Neural cell (in vitro differentiated cells): ENCODE measurements around the gene SSBP3. TPM values are rescaled to one million over a fixed set of nuclear protein-coding genes. Genes with fewer than 3 reads are reported as not detected.

ENCODE experiments used
- H2AFZ ChIP-seq: fragments of 200-600, 300-800 bp; sonication (generic), shearing (Covaris generic); 2 replicates; pipeline ENCODE4 v1.6.0; 2014; ENCODE audit warnings: low read depth, mild to moderate bottlenecking, antibody characterized with exemption, low read length, moderate library complexity
- H3F3A ChIP-seq: fragments of 200-600 bp; shearing (Covaris generic); 2 replicates; pipeline ENCODE4 v1.6.1; 2016; ENCODE audit warnings: mild to moderate bottlenecking, moderate library complexity, mixed read lengths, antibody characterized with exemption, low read length; ENCODE audit not compliant: insufficient read depth, poor library complexity, severe bottlenecking
- H3K27ac ChIP-seq: fragments of 200-600, 300-800 bp; sonication (generic), shearing (Covaris generic); 2 replicates; pipeline ENCODE4 v1.5.1; 2014; ENCODE audit warnings: mild to moderate bottlenecking, low read length, moderate library complexity
- H3K27me3 ChIP-seq: fragments of 300-800, 200-600 bp; sonication (generic), shearing (Covaris generic); 2 replicates; pipeline ENCODE4 v1.6.0; 2014; ENCODE audit warnings: mild to moderate bottlenecking, low read depth, low read length, moderate library complexity; ENCODE audit not compliant: insufficient read depth
- H3K36me3 ChIP-seq: fragments of 300-800, 200-600 bp; sonication (generic), shearing (Covaris generic); 2 replicates; pipeline ENCODE4 v1.5.1; 2014; ENCODE audit warnings: mild to moderate bottlenecking, antibody characterized with exemption, low read length, moderate library complexity; ENCODE audit not compliant: insufficient read depth
- H3K4me2 ChIP-seq: fragments of 300-800, 200-600 bp; sonication (generic), shearing (Covaris generic); 2 replicates; pipeline ENCODE4 v1.6.0; 2014; ENCODE audit warnings: mild to moderate bottlenecking, low read length
- H3K4me3 ChIP-seq: fragments of 300-800, 200-600 bp; sonication (generic), shearing (Covaris generic); 2 replicates; pipeline ENCODE4 v1.5.1; 2014; ENCODE audit warnings: mild to moderate bottlenecking, low read length, moderate library complexity
- H3K79me2 ChIP-seq: fragments of 200-600 bp; shearing (Covaris generic); replicated peaks from 2 replicates; pipeline ENCODE4 v1.6.0; 2014; ENCODE audit warnings: mild to moderate bottlenecking, low read length, moderate library complexity; ENCODE audit not compliant: insufficient read depth
- H3K9ac ChIP-seq: fragments of 300-800, 200-600 bp; sonication (generic), shearing (Covaris generic); 2 replicates; pipeline ENCODE4 v1.6.1; 2016; ENCODE audit warnings: mild to moderate bottlenecking, low read length, mixed read lengths
- H3K9me2 ChIP-seq: fragments of 200-600 bp; shearing (Covaris generic); 2 replicates; pipeline ENCODE4 v1.6.1; 2016; ENCODE audit warnings: mild to moderate bottlenecking, low read length, mixed read lengths; ENCODE audit not compliant: insufficient read depth
- H3K9me3 ChIP-seq: fragments of 200-600, 300-800 bp; sonication (generic), shearing (Covaris generic); 2 replicates; pipeline ENCODE4 v1.6.1; 2016; ENCODE audit warnings: mild to moderate bottlenecking, mixed run types, low read length, moderate library complexity, mixed read lengths
- H4K20me1 ChIP-seq: fragments of 200-600 bp; shearing (Covaris generic); 2 replicates; pipeline ENCODE4 v1.6.1; 2016; ENCODE audit warnings: mild to moderate bottlenecking, mixed run types; ENCODE audit not compliant: insufficient read depth
- CTCF ChIP-seq: fragments of 450-650 bp; IDR thresholded peaks from 2 replicates; pipeline ENCODE4 v1.5.1; 2014; ENCODE audit warnings: antibody characterized with exemption, mild to moderate bottlenecking, moderate library complexity; ENCODE audit not compliant: poor library complexity, severe bottlenecking
- EP300 ChIP-seq: fragments of 450-650 bp; conservative IDR thresholded peaks from 2 replicates; pipeline ENCODE4 v1.6.1; 2014; ENCODE audit warnings: antibody characterized with exemption, mild to moderate bottlenecking, moderate library complexity; ENCODE audit not compliant: poor library complexity, severe bottlenecking
- EZH2 ChIP-seq: fragments of 200-600, 300-800 bp; shearing (Covaris generic), sonication (generic); IDR thresholded peaks from 2 replicates; pipeline ENCODE4 v1.6.1; 2014; ENCODE audit warnings: antibody characterized with exemption, low read length, borderline replicate concordance, mild to moderate bottlenecking; ENCODE audit not compliant: insufficient read depth, poor library complexity, severe bottlenecking
- MXI1 ChIP-seq: fragments of 450-650 bp; conservative IDR thresholded peaks from 2 replicates; pipeline ENCODE4 v1.6.1; 2014; ENCODE audit warnings: antibody characterized with exemption, mild to moderate bottlenecking; ENCODE audit not compliant: poor library complexity, severe bottlenecking
- POLR2AphosphoS5 ChIP-seq: IDR thresholded peaks from 2 replicates; pipeline ENCODE4 v1.6.1; 2012
- RAD21 ChIP-seq: fragments of 450-650 bp; conservative IDR thresholded peaks from 2 replicates; pipeline ENCODE4 v1.6.1; 2014; ENCODE audit warnings: antibody characterized with exemption, mild to moderate bottlenecking, moderate library complexity
- REST ChIP-seq: IDR thresholded peaks from 2 replicates; pipeline ENCODE4 v1.6.1; 2012; ENCODE audit warnings: borderline replicate concordance
- SMC3 ChIP-seq: fragments of 450-650 bp; conservative IDR thresholded peaks from 2 replicates; pipeline ENCODE4 v1.6.1; 2014; ENCODE audit warnings: antibody characterized with exemption, mild to moderate bottlenecking, moderate library complexity; ENCODE audit not compliant: poor library complexity
- TAF1 ChIP-seq: IDR thresholded peaks from 2 replicates; pipeline ENCODE4 v1.6.1; 2012; ENCODE audit warnings: low read depth
- polyA plus RNA-seq: library from polyadenylated mRNA; depleted of rRNA; stranded (reverse); fragments of >200 nt; gene quantifications from 2 replicates; pipeline ENCODE4 v1.2.3, GENCODE V29; 2014

The SSBP3 gene
- polyA plus RNA-seq, 1 donor from 2014 or later, result 77.4 TPM

- H4K20me1 ChIP-seq, result peaks cover 6% of the 10 kb centered on the region
- H3K9me3 ChIP-seq, result no peaks in the 10 kb centered on the region
- no peak overlapping the region for H3K27ac ChIP-seq
- H3K9me2 ChIP-seq, result no peaks in the 10 kb centered on the region
- H3K27me3 ChIP-seq, result no peaks in the 10 kb centered on the region
- H2AFZ ChIP-seq, result no peak overlapping the region
- H3K9ac ChIP-seq, result no peak overlapping the region
- TF ChIP-seq MXI1 (no peak), SMC3 (no peak), TAF1 (no peak), REST (no peak), POLR2AphosphoS5 (no peak), EP300 (no peak), CTCF (no peak), EZH2 (no peak), RAD21 (no peak)
- H3F3A ChIP-seq, result no peaks in the 10 kb centered on the region
- no peak overlapping the region for H3K4me2 ChIP-seq
- no peak overlapping the region for H3K4me3 ChIP-seq
- peaks cover 95% of the 10 kb centered on the region for H3K79me2 ChIP-seq
- H3K36me3 ChIP-seq, result no peaks in the 10 kb centered on the region
These were observed 41.2 kb downstream of the SSBP3 start for GRCh38 chr1:54364995-54365394.

DNA sequence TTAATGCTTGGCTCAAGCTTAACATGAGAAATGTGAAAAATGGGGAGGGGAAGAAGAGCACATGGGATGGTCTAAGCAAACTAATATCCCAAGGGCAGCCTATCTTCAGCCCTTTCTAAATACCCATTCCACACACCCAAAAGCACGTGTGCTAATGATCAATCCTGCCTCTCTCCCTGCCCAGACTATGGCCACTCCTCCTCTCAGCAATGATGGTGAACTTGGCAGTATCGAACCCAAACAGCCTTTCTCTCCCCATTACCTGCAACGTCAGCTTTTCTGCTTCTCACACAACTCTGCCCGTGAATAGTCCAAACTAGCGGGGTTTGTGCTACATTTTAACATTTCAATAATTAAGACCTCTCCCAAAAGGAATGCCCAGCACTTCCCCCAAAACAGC lies 41.6 kb downstream of the SSBP3 start:
- Histone ChIP-seq H3K9me3 (no peaks in the 10 kb centered on the region), H3K79me2 (peaks cover 96% of the 10 kb centered on the region), H4K20me1 (peaks cover 9% of the 10 kb centered on the region), H3K36me3 (no peaks in the 10 kb centered on the region), H3K9me2 (no peaks in the 10 kb centered on the region), H2AFZ (no peak overlapping the region), H3K27ac (no peak overlapping the region), H3K4me2 (no peak overlapping the region), H3F3A (no peaks in the 10 kb centered on the region), H3K27me3 (no peaks in the 10 kb centered on the region), H3K4me3 (no peak overlapping the region), H3K9ac (no peak overlapping the region)
- TF ChIP-seq CTCF, result no peak
- no peak for TF ChIP-seq EP300
- TF ChIP-seq EZH2, result no peak
- no peak for TF ChIP-seq SMC3
- no peak for TF ChIP-seq MXI1
- TF ChIP-seq RAD21, result no peak
- no peak for TF ChIP-seq TAF1
- no peak for TF ChIP-seq REST
- TF ChIP-seq POLR2AphosphoS5, result no peak
